Astrocyte of the spinal cord (primary cell): ENCODE measurements around the gene LIPH.

ENCODE experiments used
- DNase-seq: peaks from one replicate; pipeline ENCODE4 v3.0.0; 2011; ENCODE audit warnings: low read depth, low spot score
- H3K4me3 ChIP-seq: 2 replicates; pipeline ENCODE4 v1.5.1; 2011; ENCODE audit warnings: low read depth, mild to moderate bottlenecking, low read length, moderate library complexity
- in situ Hi-C: cut with HindIII; loops from 2 replicates; pipeline ENCODE4 v1.10.0; 2017; ENCODE audit warnings: low sequenced_read_pairs
- TF ChIP-seq, protein P1 (sequence below): IDR thresholded peaks from 2 replicates; pipeline ENCODE4 v1.5.1; 2012; ENCODE audit warnings: low read depth, mild to moderate bottlenecking, low read length, inconsistent platforms

The LIPH gene

GRCh38 chr3:185552358-185552877 lies at the start of gene LIPH:
TSS of gene LIPH (minus strand) at chr3:185552588. CDS start at chr3:185552471, 117 bp downstream.
- no peak for DNase-seq
- H3K4me3 ChIP-seq: no peak within 1 kb of the TSS
- in situ Hi-C loops: no loop called here
- TF ChIP-seq, protein P1, sequence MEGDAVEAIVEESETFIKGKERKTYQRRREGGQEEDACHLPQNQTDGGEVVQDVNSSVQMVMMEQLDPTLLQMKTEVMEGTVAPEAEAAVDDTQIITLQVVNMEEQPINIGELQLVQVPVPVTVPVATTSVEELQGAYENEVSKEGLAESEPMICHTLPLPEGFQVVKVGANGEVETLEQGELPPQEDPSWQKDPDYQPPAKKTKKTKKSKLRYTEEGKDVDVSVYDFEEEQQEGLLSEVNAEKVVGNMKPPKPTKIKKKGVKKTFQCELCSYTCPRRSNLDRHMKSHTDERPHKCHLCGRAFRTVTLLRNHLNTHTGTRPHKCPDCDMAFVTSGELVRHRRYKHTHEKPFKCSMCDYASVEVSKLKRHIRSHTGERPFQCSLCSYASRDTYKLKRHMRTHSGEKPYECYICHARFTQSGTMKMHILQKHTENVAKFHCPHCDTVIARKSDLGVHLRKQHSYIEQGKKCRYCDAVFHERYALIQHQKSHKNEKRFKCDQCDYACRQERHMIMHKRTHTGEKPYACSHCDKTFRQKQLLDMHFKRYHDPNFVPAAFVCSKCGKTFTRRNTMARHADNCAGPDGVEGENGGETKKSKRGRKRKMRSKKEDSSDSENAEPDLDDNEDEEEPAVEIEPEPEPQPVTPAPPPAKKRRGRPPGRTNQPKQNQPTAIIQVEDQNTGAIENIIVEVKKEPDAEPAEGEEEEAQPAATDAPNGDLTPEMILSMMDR: no peak

- TF ChIP-seq, protein P1: no peak
- DNase-seq: no peak
- in situ Hi-C loops: no loop called here
- no peak overlapping the region for H3K4me3 ChIP-seq
These were observed 43.1 kb upstream of the LIPH start for GRCh38 chr3:185595526-185595925.

- in situ Hi-C loops: no loop called here
- TF ChIP-seq, protein P1: no peak
- H3K4me3 ChIP-seq: no peak overlapping the region
- DNase-seq: no peak
These were observed 41.7 kb upstream of the LIPH start for GRCh38 chr3:185594073-185594472.

DNA sequence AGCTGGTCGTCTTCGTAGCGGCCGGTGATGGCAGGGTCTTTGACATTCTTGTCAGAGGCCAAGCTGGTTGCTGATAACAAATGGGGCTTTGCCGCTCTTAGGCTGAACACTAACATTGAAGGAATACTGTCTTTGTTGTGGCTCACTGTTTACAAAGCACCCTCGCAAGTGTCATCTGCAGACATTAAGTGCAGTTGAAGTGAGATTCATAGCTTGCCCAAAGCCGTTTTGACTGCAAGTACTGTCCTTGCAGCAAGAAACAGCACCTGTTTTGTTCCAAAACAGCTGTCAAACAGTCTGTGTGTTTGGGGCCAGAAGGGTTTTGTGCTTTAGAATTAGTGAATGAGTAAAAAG lies 34.3 kb upstream of the LIPH start:
- peak overlapping the region; percentile 99 for H3K4me3 ChIP-seq
- DNase-seq: no peak
- TF ChIP-seq, protein P1: no peak
- in situ Hi-C loops: no loop called here

DNA sequence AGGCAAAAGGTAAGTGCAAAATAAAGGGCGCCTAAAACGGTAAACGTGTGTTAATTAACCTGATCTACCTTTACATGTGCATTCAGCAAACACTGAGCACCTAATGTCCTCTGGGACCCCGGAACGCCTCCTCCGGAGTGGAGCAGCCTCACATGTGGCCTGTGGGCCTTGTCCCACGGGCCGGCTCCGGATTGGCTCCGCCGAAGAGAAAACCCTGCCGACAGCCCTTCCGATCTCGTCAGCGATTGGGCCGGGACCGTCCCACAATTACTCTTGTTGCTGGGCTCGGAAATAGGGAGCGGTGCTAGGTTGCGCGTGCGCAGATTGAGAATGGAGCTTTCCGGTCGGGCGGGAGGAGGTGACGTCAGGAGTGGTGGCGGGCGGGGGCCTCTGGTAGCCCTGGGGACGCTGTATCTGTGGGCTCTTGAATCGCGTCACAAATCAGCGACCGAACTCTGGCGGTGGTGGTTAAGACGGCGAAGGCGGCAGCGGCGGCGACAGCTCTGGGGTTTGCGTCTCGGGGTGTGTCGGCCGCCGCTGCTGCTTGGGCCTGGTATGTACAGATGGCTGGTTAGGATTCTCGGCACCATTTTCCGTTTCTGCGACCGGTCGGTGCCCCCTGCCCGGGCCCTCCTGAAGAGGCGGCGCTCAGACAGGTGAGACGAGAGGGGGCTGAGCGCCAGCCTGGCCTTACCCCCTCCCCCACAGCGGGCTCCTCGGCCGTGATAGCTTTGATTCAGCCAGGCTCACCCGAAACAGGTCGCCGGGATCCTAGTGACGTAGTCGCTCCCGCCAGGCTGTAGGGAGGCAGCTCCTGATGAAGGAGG lies 33.7 kb upstream of the LIPH start, which contains the start of gene SENP2:
Gene SENP2, plus strand, starts transcription at position 437 of the 827 bp plus-strand sequence. Its CDS starts 119 bp downstream, at position 556.
- peak within 1 kb of the TSS; percentile 99 for H3K4me3 ChIP-seq
- DNase-seq: peak; percentile 99
- TF ChIP-seq, protein P1: no peak
- in situ Hi-C loops: no loop called here

GRCh38 chr3:185585518-185585858 lies 33.1 kb upstream of the LIPH start:
- TF ChIP-seq, protein P1: no peak
- in situ Hi-C loops: no loop called here
- DNase-seq: no peak

More at GRCh38 chr3:185585518-185585858, 33.1 kb upstream of the LIPH start:
- peak overlapping the region; percentile 99 for H3K4me3 ChIP-seq
